Hepatic stellate cell (primary cell): ENCODE data around the gene BPIFA1.

Source experiments
- DNase-seq: peaks from one replicate; pipeline ENCODE4 v3.0.0; 2011; ENCODE audit warnings: low spot score

The BPIFA1 gene

DNA sequence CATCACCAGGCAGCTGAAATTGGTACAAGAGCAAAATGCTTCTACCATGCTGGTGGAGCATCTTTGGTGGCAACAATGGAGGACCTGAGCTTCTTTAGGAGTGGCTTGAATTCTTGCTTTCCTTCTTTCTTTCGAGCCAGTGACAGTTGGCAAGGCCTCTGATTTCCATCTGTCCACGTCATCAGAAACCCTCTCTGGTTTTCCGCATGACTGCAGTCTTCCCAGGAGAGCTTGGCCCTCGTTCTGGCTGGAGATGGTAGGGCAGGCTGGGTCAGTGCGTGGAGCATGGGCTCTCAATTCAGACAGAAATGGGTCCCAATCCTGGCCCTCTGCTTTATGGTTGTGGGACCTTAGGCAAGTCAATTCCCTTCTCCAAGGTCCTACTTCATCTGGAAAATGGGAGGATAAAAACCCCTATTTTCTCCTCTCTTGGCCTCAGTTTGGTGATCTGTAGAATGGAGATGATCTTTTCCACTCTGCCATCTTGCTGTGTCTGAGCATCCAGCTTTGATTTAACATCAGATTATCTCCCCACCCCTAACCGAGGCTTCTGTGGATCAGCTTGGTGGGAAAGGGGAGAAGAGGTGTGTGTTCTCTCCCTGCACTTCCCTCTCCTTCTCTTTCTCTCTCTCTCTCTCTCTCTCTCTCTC, 43.6 kb downstream of the BPIFA1 start:
- DNase-seq = no peak

DNA sequence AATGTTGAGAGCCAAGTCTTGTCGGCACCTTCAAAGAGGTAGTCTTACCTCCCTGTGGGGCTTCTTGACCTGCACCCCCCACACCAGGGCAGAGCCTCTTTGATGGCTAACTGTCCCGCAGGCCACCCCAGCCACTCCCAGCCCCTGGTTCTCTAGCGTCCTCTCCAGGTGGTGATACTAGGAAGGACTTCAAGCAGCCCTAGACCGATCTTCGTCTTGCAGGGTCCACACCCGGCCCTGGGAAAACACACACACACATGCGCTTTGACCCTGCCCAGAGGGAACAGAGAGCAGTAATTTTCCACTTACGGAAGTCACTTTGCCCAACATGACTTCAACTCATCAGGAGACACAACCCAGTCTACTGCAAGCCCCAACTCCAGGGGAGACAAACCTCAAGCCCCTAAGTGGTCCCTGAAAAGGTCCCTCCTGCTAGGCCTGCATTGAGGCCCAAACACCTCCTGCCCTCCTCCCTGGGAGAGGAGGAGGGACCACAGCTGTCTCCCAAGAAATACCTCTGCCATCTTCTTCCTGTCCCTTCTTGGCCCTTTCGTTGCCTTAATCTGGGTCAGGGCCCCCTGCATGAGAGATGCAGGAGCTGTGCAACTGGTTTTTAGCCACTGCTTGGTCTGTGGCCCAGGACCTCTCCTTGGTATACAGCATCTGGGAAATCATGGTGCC, 44.3 kb downstream of the BPIFA1 start:
- DNase-seq = no peak

DNA sequence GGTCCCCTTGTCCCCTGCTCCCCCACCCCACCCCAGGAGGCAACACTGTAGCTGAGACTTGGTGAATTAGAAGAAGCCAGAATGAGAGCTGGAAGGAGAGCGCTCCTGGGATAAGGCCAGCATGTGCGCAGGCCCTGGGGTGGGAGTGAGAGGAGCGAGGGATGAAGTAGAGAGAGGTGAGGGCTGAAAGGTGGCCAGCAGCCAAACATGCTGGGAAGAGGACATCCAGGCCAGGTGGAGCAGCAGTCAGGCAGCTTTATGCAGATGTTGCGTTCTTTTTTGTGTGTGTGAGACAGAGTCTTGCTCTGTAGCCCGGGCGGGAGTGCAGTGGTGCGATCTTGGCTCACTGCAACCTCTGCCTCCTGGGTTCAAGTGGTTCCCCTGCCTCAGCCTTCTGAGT, 45.0 kb downstream of the BPIFA1 start:
- no peak for DNase-seq

DNA sequence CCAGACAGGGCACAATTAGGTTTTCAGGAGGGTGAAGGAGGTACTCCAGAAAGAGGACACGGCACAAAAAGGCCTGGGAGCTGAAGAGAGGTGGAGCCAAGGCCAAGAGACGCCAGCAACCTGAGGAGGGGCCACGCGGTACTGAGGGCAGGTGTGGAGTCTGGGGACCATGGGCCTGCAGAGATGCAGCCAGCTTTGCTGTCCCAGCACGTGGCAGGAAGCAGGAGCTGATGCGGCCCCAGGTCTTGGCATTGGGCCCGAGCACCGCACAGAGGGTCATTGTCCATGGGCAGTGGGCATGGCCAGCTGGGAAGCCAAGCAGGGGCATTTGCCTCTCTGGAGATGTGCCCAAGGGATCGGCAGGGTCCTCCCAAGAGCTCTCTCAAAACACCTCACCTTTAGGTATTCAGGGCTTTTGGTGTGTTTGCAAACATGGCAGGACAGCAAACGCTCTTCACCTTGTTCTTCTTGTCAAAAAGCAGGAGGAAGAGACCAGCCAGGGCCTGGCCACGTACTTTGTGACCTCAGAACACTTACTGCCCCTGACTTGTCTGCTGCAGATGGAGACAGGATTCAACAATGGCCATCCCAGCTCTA, 45.9 kb downstream of the BPIFA1 start:
- DNase-seq = no peak

DNA sequence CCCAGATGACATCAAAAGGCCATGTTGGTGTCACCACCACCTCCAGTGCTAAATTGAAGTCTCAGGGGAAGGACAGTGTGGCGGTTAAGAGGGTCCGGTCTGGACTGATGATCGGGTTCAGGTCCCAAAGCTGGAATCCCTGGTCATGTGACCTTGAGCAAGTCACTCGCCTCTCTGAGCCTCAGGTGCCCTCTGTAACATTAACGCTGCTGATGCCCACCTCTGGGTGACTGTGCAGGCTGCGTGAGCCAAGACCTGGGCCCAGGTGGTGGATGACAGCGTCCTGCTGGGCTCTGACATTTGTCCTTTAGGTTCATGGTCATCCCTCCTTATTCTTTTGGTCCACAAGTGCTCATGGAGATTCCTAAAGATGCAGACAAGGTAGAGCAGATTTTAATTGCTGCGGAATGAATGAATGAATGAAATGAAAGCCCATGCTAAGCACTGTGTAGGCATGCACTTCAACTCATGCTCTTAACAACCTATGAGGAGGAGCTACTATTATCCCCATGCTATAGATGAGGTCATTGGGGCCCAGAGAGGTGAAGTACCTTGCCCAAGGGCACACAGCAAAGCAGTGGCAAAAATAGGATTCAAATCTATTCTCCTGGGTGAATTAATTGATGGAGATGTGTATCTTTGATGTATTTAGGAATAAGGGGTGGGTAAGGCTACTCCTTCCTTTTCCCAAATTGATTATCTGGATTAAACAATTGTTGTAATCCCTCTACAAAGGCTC, 46.6 kb downstream of the BPIFA1 start:
- no peak for DNase-seq

DNA sequence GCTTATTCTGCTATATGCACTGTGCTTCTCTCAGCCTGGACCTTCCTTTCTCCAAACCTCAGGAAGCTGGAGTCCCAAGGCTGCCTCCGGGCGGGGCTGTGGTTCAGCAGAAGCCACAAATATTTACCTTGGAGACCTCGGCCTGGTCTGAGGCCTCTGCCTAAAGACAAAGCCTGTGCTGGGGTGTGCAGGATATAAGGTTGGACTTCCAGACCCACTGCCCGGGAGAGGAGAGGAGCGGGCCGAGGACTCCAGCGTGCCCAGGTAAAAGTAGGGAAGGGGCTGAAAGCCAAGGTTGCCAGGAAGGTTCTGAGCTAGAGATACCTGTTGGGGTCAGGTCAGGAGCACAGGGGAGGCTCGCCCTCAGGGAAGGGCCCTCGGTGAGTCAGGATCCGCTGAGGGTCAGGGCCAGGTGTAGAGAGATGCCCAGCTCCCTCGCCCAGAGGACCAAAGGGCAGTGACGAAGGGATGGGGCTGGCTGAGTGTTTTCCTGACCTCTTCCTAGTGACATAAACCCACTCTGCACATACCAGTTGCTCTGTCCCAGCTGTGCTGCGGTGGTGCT, 47.3 kb downstream of the BPIFA1 start, which contains the start of gene BPIFB1:
Gene BPIFB1, plus strand, starts transcription at position 224 of the 565 bp plus-strand sequence. CDS start 2,860 bp downstream, outside the sequence.
- DNase-seq = no peak

DNA sequence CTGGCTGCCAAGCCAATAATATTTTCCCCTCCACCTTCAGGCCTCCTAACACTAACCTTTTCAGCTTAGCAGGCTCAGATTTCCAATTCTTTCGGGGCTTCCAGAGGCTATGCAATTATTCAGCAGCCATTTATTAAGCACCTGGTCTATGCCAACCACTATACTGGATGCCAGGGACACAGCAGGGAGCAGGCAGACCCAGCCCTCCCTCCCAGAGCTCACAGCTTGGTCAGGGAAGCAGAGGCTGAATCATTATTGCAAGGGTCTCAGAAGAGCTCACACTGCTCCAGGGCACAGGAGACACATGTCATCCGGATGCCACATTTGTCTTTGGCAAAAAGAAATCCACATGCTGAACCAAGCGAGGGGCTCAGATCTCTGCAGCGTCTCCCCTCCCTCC, 48.5 kb downstream of the BPIFA1 start:
- DNase-seq = no peak

DNA sequence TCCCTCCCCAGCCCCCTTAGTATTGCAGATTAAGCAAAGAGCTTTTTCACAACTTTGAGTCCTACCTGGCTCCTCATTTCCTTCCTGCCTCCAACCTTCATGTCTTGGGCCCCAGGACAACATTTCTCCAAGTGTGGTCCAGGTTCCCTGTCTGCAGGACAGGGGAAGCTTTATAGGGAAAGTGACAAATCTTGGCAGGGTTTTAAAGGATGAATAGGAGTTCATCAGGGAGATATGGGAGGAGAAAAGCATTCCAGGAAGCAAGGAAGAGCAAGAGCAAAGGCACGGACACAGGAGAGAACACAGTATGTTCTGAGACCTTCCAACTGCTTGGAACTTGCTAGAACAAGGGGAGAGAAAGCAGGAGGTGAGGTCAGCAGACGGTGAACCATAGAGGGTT, 49.1 kb downstream of the BPIFA1 start:
- no peak for DNase-seq

DNA sequence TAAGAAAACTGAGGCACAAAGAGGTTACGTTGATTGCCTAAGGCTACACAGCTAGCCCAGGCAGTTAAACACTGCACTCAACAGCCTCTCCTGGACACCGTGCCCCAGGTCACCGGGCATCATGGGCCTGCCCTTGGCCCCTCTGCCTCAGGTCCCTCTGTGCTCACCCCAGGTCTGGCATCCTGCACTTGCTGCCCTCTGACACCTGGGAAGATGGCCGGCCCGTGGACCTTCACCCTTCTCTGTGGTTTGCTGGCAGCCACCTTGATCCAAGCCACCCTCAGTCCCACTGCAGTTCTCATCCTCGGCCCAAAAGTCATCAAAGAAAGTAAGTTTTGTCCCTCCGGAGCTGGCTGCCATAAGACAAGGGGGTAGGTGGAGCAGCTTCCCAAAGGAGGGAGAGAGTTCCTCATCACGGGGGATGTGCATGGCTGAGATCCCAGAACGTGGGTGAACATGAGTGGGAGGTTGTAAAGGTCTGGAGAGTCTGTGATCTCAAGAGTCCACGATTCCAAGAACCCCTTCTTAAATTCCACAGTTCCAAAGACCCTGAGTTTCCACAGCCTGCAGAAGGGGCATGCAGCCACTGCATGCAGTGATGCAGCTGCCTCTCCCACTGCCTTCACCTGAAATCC, 50.2 kb downstream of the BPIFA1 start:
- no peak for DNase-seq

DNA sequence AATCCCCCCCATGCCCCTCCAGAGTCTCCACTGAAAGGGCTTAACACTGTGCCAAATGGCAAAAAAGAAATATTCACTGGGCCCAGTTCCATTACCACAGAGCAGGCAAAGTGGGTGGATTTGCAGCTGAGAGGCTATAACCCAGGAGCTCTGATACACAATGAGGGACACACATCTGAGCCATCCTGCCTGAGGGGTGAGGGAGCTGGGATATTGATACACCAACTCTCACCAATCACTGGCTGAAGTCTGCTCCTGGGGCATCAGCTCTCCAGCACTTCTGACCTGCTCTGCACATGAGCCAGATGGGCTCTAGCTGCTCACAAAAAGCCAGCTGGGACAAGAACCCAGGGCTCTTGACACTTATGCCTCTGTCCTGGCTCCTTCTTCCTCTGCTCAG, 52.1 kb downstream of the BPIFA1 start:
- no peak for DNase-seq

DNA sequence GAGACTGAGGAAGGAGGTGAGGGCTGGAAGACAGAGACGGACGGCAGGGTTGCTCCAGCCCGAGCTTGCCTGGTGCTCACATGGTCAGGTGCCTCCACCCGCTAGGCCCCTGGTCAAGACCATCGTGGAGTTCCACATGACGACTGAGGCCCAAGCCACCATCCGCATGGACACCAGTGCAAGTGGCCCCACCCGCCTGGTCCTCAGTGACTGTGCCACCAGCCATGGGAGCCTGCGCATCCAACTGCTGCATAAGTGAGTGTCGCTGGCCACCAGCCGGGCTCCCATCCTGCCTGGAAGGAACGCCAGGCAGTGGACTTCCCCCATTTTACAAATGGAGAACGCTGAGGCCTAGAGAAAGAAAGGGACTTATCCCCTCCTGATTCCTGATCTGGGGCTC, 55.1 kb downstream of the BPIFA1 start:
- DNase-seq = no peak

DNA sequence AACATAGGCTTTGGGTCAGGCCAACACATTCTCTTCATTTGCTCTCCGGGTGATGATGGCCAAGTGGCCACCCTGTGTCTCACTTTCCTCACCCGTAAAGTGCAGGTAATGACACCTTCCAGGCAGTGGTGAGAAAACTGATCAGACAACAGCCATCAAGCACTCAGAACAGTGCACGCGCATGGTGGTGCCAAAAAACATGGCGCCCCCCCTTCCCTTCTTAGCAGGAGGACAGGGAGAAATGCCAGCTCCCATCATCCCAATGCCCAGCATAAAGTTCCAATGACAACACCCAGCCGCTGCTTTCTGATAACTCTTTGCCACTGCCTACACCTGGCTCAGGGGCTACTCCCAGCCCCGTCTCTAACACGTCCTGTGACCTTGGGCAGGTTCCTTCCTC, 55.6 kb downstream of the BPIFA1 start:
- DNase-seq = no peak

DNA sequence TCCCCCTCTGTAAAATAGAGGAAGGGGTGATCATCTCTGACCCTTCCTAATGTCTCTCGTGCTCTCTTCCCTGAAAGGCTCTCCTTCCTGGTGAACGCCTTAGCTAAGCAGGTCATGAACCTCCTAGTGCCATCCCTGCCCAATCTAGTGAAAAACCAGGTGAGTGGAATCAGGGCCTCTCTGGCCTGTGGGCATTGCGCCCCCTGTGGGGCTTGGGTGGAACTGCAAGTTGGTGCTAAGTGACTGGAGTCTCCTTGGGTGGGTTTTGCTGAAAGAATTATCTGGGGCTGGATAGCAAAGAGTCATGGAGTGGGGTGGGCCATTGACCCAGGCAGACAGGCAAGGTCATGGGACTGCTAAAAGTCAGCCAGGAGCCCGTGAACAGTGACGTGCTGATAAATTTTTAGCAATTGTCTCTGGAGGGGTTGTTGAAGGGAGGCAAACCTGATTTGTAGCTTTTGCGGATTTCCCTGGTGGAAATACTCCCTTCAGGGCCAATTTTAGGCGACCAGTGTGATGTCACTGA, 56.1 kb downstream of the BPIFA1 start:
- peak; percentile 32 for DNase-seq
